HCT116 (cell line): ENCODE measurements around the gene CNTNAP2. TPM values are rescaled to one million over a fixed set of nuclear protein-coding genes. Genes with fewer than 3 reads are reported as not detected.

Experiments
- ATAC-seq: fragments of 200-7000 bp; cut with Tn5 transposase; 2 replicates; pipeline ENCODE4 v1.9.1; 2020; ENCODE audit warnings: mild to moderate bottlenecking, moderate library complexity
- BruUV-seq: library from RNA; stranded (reverse); fragments of 400-500 nt; replicated peaks from 2 replicates; lab custom pipeline; 2021; lab: Mats Ljungman, UMichigan
- CTCF ChIA-PET: fragments of 300-600 bp; sonication (Branson Sonifier 250); formaldehyde crosslinking; loops from one replicate; lab custom pipeline; 2021; ENCODE audit warnings: antibody characterized with exemption; lab: Charles Lee
- POLR2A ChIA-PET: fragments of 300-600, 350-600 bp; sonication (Branson Sonifier 250); formaldehyde crosslinking; loops from one replicate; lab custom pipeline; 2021; ENCODE audit warnings: antibody characterized with exemption; lab: Charles Lee
- RAD21 ChIA-PET, 2 experiments: fragments of 300-600 bp; sonication (Branson Sonifier 250); formaldehyde crosslinking; loops; one replicate each; lab custom pipeline; 2023; ENCODE audit warnings: low total read pairs in 2 of 2; ENCODE audit not compliant: uncharacterized antibody in 2 of 2, unreplicated experiment in 2 of 2, low non-redundant PET in 1 of 2; lab: Charles Lee
- DNase-seq: peaks from one replicate; pipeline ENCODE4 v3.0.0-alpha.2; 2010; ENCODE audit warnings: low read depth, low spot score
- H2AFZ ChIP-seq: fragments of 200-600 bp; shearing (Covaris generic), sonication (generic); 2 replicates; pipeline ENCODE4 v1.6.1; 2017; ENCODE audit warnings: low read depth, mixed run types, mixed read lengths, antibody characterized with exemption, low read length; ENCODE audit not compliant: poor library complexity, severe bottlenecking
- H3K27ac ChIP-seq: 2 replicates; pipeline ENCODE4 v1.5.1; 2012; ENCODE audit warnings: low read depth, low read length
- H3K27me3 ChIP-seq: fragments of 200-600 bp; sonication (generic); 2 replicates; pipeline ENCODE4 v1.6.1; 2016; ENCODE audit warnings: mixed run types, low read length, mixed read lengths; ENCODE audit not compliant: insufficient read depth
- H3K36me3 ChIP-seq, 2 experiments: fragments of 200-500 bp in 1 of 2; fragments of 200-600 bp in 1 of 2; sonication (Bioruptor generic) in 1 of 2; sonication (generic) in 1 of 2; 2 replicates each; pipeline versions ENCODE4 v1.5.1 to v1.6.1; 2014 to 2016; ENCODE audit warnings: low read length in 2 of 2, inconsistent platforms in 1 of 2, mixed read lengths in 1 of 2, mixed run types in 1 of 2; ENCODE audit not compliant: insufficient read depth in 2 of 2, control insufficient read depth in 1 of 2
- H3K4me1 ChIP-seq, 2 experiments: fragments of 200-600 bp in 1 of 2; sonication (generic) in 1 of 2; 2 replicates each; pipeline versions ENCODE4 v1.5.1 to v1.6.1; 2012 to 2017; ENCODE audit warnings: low read length in 2 of 2, inconsistent platforms in 1 of 2, mild to moderate bottlenecking in 1 of 2, mixed read lengths in 1 of 2, mixed run types in 1 of 2, moderate library complexity in 1 of 2; ENCODE audit not compliant: insufficient read depth in 2 of 2, control insufficient read depth in 1 of 2
- H3K4me2 ChIP-seq: fragments of 200-600 bp; sonication (generic); 2 replicates; pipeline ENCODE4 v1.6.1; 2017; ENCODE audit warnings: mixed run types, low read length, mixed read lengths
- H3K4me3 ChIP-seq, 2 experiments: fragments of 200-600 bp in 1 of 2; sonication (generic) in 1 of 2; replicated peaks in 1 of 2; 2 replicates each; pipeline ENCODE4 v1.5.1; 2011 to 2016; ENCODE audit warnings: low read length in 2 of 2, control low read depth in 1 of 2, low read depth in 1 of 2, mild to moderate bottlenecking in 1 of 2, mixed read lengths in 1 of 2, mixed run types in 1 of 2
- H3K79me2 ChIP-seq: fragments of 200-600 bp; sonication (generic); 2 replicates; pipeline ENCODE4 v1.6.1; 2017; ENCODE audit warnings: mild to moderate bottlenecking, mixed run types, low read length, moderate library complexity, mixed read lengths; ENCODE audit not compliant: insufficient read depth
- H3K9ac ChIP-seq: fragments of 200-600 bp; sonication (generic); 2 replicates; pipeline ENCODE4 v1.6.1; 2016; ENCODE audit warnings: low read length, mixed read lengths
- H3K9me2 ChIP-seq: fragments of 200-600 bp; sonication (generic), shearing (Covaris generic); 2 replicates; pipeline ENCODE4 v1.6.1; 2017; ENCODE audit warnings: mixed run types, mild to moderate bottlenecking, moderate library complexity; ENCODE audit not compliant: insufficient read depth
- H3K9me3 ChIP-seq, 2 experiments: fragments of 200-500 bp in 1 of 2; fragments of 200-600 bp in 1 of 2; sonication (Bioruptor generic) in 1 of 2; sonication (generic) in 1 of 2; 2 replicates each; pipeline ENCODE4 v1.6.1; 2014 to 2017; ENCODE audit warnings: low read length in 2 of 2, mixed read lengths in 2 of 2, inconsistent platforms in 1 of 2, low read depth in 1 of 2, mild to moderate bottlenecking in 1 of 2, mixed run types in 1 of 2, moderate library complexity in 1 of 2; ENCODE audit not compliant: control insufficient read depth in 1 of 2, insufficient read depth in 1 of 2
- H4K20me1 ChIP-seq: fragments of 200-600 bp; sonication (generic), shearing (Covaris generic); 2 replicates; pipeline ENCODE4 v1.6.1; 2017; ENCODE audit warnings: mixed run types, mild to moderate bottlenecking, moderate library complexity; ENCODE audit not compliant: insufficient read depth
- ATF3 ChIP-seq: IDR thresholded peaks from 2 replicates; pipeline ENCODE4 v1.6.1; 2012
- CEBPB ChIP-seq: IDR thresholded peaks from 2 replicates; pipeline ENCODE4 v1.6.1; 2012; ENCODE audit warnings: low read depth
- CTCF ChIP-seq, 3 experiments: fragments of 200-600 bp in 1 of 3; sonication (generic) in 1 of 3; IDR thresholded peaks in 2 of 3; conservative IDR thresholded peaks in 1 of 3; 2 replicates each; pipeline ENCODE4 v1.5.1; 2012 to 2017; ENCODE audit warnings: low read depth in 2 of 3, low read length in 2 of 3, antibody characterized with exemption in 1 of 3, borderline replicate concordance in 1 of 3, control low read depth in 1 of 3, mild to moderate bottlenecking in 1 of 3, mixed read lengths in 1 of 3, mixed run types in 1 of 3, moderate library complexity in 1 of 3; ENCODE audit not compliant: insufficient read depth in 1 of 3
- EGR1 ChIP-seq: IDR thresholded peaks from 2 replicates; pipeline ENCODE4 v1.6.1; 2012; ENCODE audit warnings: low read depth
- ELF1 ChIP-seq: IDR thresholded peaks from 2 replicates; pipeline ENCODE4 v1.6.1; 2012; ENCODE audit warnings: low read depth, borderline replicate concordance
- EZH2phosphoT487 ChIP-seq: fragments of 200-600 bp; IDR thresholded peaks from 2 replicates; pipeline ENCODE4 v1.6.1; 2018; ENCODE audit warnings: antibody characterized with exemption, borderline replicate concordance
- FOSL1 ChIP-seq: IDR thresholded peaks from 2 replicates; pipeline ENCODE4 v1.6.1; 2012; ENCODE audit warnings: low read depth
- JUND ChIP-seq: IDR thresholded peaks from 2 replicates; pipeline ENCODE4 v1.6.1; 2012
- RAD21 ChIP-seq: IDR thresholded peaks from 2 replicates; pipeline ENCODE4 v1.6.1; 2012; ENCODE audit warnings: low read depth, mild to moderate bottlenecking
- YY1 ChIP-seq: IDR thresholded peaks from 2 replicates; pipeline ENCODE4 v1.6.1; 2011; ENCODE audit warnings: low read length, low read depth, moderate library complexity, mild to moderate bottlenecking; ENCODE audit not compliant: insufficient replicate concordance; ENCODE audit errors: extremely low read depth
- ZFX ChIP-seq: fragments of 450-650 bp; IDR thresholded peaks from 2 replicates; pipeline ENCODE4 v1.6.1; 2017
- ZNF274 ChIP-seq: fragments of 200-500 bp; sonication (Bioruptor generic); IDR thresholded peaks from 2 replicates; pipeline ENCODE4 v1.6.1; 2014; ENCODE audit warnings: mild to moderate bottlenecking, low read depth, low read length, inconsistent platforms
- intact Hi-C: fragments of 100-400 bp; cut with micrococcal nuclease; formaldehyde crosslinking; loops from 2 replicates; pipeline ENCODE4 v1.10.0; 2022
- total RNA-seq: library from RNA; stranded (reverse); gene quantifications from one replicate; pipeline ENCODE4 v1.2.1, GENCODE V29; 2021; ENCODE audit not compliant: unreplicated experiment

CNTNAP2 gene
- total RNA-seq, 1 experiment from 2014 or later = 0.37 TPM

- RAD21 ChIA-PET = no interaction called here
- no peak for DNase-seq
Measured at GRCh38 chr7:148042935-148043631, 1926.5 kb downstream of the CNTNAP2 start.

GRCh38 chr7:148044173-148044572 lies 1927.6 kb downstream of the CNTNAP2 start:
- POLR2A ChIA-PET = no interaction called here
- Histone ChIP-seq H3K4me2 (no peak overlapping the region), H3K4me1 (no peaks in the 10 kb centered on the region), H3K27ac (no peak overlapping the region), H3K9ac (no peak overlapping the region), H3K4me3 (no peak overlapping the region), H3K27me3 (no peaks in the 10 kb centered on the region), H3K9me3 (peaks cover 0 to 16% of the 10 kb centered on the region in 2 experiments; a peak in 1 of 4 replicates), H3K9me2 (no peaks in the 10 kb centered on the region), H2AFZ (no peak overlapping the region), H3K79me2 (no peaks in the 10 kb centered on the region), H3K36me3 (no peaks in the 10 kb centered on the region), H4K20me1 (no peaks in the 10 kb centered on the region)
- no TSS peak for BruUV-seq
- ATAC-seq (no peak), DNase-seq (no peak)
- intact Hi-C loops = no loop called here
- RAD21 ChIA-PET = no interaction called here
- CTCF ChIA-PET = no interaction called here
- TF ChIP-seq ZFX (no peak), JUND (no peak), ATF3 (no peak), CTCF (IDR thresholded peaks at IDR 0.05 in 2 of 3, conservative IDR thresholded peaks at IDR 0.05 in 1 of 3; ENCODE audit: borderline replicate concordance in 1 of 3, insufficient read depth in 1 of 3, low read depth in 2 of 3, low read length in 2 of 3) (no peak), EZH2phosphoT487 (no peak), ELF1 (no peak), FOSL1 (no peak), ZNF274 (no peak), CEBPB (no peak)
- TF ChIP-seq, all 23 proteins: peak for 0

More at GRCh38 chr7:148042935-148043631, 1926.5 kb downstream of the CNTNAP2 start:
- H3K4me3 ChIP-seq = no peak overlapping the region
- POLR2A ChIA-PET = no interaction called here
- H2AFZ ChIP-seq = no peak overlapping the region
- H3K27me3 ChIP-seq = no peaks in the 10 kb centered on the region
- no peaks in the 10 kb centered on the region for H4K20me1 ChIP-seq
- H3K27ac ChIP-seq = no peak overlapping the region
- no peaks in the 10 kb centered on the region for H3K79me2 ChIP-seq
- H3K9me2 ChIP-seq = no peaks in the 10 kb centered on the region
- H3K36me3 ChIP-seq = no peaks in the 10 kb centered on the region
- CTCF ChIA-PET = no interaction called here
- H3K4me2 ChIP-seq = no peak overlapping the region
- H3K9ac ChIP-seq = no peak overlapping the region
- H3K4me1 ChIP-seq = no peaks in the 10 kb centered on the region
- TF ChIP-seq YY1 (no peak), ATF3 (no peak), EGR1 (no peak), RAD21 (no peak)
- TF ChIP-seq, all 23 proteins: peak for 0
- intact Hi-C loops = no loop called here
- no peak for ATAC-seq
- BruUV-seq = no TSS peak
- H3K9me3 ChIP-seq = peaks cover 0 to 16% of the 10 kb centered on the region in 2 experiments; a peak in 1 of 4 replicates
